Measurements from ENCODE around the gene WDR27.

- TF ChIP-seq POLR2A (IDR thresholded peaks at IDR 0.05; ENCODE audit: low read length) (no peak), GATA1 (IDR thresholded peaks at IDR 0.05; ENCODE audit: low read depth, low read length) (no peak)
Measured at GRCh38 chr6:169729961-169730360, 28.1 kb upstream of the WDR27 start.

Data from erythroblast (primary cell).